GM18498 (cell line): ENCODE measurements around the gene AK1.
A peak's percentile ranks its signal among the peaks of the same experiment; 100 is the strongest.

ENCODE experiments used
- ATAC-seq: cut with Tn5 transposase; IDR thresholded peaks from one replicate; pipeline ENCODE4 v1.9.1; 2021; ENCODE audit warnings: mild to moderate bottlenecking, moderate library complexity; ENCODE audit not compliant: unreplicated experiment

Gene AK1

GRCh38 chr9:127909839-127910273 lies 32.4 kb upstream of the AK1 start:
- no peak for ATAC-seq

- no peak for ATAC-seq
Measured at GRCh38 chr9:127908660-127908926, 31.1 kb upstream of the AK1 start.

- ATAC-seq = no peak
Measured at GRCh38 chr9:127907867-127908659, 30.6 kb upstream of the AK1 start.

- no peak for ATAC-seq
Measured at GRCh38 chr9:127905788-127906191, 28.3 kb upstream of the AK1 start.

DNA sequence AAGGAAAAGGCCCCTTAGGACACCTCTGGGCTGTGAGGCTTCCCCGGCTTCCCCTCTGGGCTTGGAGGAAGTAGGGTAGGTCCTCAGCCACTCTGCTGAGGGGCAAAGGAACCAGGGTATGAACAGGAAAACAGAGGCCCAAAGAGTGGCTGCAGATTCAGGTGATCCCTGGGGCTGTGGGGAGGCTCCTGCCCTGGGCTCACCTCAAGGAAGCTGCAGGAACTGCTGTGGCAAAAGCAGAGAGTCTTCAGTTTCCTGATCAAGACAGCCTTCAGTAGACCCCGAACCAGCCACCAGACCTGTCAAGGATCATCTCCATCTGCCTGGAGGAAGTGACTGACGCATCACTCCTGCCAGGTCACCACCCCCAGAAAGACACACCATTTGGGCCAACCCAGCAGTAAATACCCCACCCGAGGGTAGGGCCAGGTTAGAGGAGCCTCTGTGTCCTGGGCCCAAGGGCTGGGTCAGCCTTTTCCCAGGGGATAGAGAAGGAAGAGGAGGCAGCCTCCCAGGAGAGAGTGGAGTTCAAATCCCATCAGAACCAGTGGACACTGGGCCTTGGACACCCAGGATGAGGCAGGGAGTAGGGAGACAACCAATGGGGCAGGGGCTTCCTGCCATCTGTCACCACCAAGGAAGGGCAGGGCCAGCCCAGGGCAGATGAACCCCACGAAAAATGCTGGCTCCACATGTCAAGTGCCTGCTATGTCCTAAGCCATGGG lies 27.7 kb upstream of the AK1 start:
- ATAC-seq = no peak

GRCh38 chr9:127904561-127905003 lies 27.1 kb upstream of the AK1 start:
- no peak for ATAC-seq

DNA sequence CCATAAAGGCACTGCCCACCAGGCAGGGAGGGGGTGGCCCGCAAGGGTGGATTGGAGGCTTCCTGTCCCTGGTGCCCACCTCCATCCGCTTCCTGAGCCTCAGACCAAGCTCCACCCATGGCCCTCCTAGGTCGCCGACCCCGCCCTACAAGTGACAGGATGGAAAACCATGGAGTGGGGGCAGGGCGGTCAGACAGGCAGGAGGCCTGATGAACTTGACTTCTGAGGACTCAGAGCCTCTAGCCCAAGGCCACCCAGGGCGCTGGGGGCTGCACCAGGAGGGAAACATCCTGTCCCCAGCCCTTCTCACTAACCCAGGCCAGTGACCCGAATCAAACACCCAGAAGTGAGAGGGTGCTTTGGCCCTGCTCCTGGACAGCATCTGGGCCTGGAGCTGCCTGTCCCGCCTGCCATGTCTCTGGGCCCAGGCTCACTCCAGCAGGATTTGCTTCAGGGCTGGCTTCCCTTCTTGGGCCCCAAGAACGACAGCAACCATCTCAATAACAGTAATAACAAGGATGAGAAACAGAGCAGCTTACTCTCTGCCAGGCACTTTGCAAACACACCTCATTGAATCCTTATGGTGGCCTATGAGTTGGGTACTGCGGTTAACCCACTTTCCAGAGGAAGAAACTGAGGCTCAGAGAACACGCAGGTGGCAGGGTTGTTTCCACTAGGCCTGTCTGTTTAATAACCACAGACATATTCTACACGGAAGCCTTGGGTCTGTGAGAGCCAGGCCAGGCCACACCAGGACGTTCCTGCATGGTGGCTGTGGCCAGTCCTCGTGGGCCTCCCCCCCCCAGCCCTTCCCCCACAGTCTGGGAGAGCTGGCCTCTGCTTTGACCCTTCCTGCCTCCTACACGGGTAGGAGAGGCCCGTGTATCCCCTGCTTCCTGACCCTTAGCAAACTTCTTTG lies 26.3 kb upstream of the AK1 start:
- ATAC-seq = no peak

DNA sequence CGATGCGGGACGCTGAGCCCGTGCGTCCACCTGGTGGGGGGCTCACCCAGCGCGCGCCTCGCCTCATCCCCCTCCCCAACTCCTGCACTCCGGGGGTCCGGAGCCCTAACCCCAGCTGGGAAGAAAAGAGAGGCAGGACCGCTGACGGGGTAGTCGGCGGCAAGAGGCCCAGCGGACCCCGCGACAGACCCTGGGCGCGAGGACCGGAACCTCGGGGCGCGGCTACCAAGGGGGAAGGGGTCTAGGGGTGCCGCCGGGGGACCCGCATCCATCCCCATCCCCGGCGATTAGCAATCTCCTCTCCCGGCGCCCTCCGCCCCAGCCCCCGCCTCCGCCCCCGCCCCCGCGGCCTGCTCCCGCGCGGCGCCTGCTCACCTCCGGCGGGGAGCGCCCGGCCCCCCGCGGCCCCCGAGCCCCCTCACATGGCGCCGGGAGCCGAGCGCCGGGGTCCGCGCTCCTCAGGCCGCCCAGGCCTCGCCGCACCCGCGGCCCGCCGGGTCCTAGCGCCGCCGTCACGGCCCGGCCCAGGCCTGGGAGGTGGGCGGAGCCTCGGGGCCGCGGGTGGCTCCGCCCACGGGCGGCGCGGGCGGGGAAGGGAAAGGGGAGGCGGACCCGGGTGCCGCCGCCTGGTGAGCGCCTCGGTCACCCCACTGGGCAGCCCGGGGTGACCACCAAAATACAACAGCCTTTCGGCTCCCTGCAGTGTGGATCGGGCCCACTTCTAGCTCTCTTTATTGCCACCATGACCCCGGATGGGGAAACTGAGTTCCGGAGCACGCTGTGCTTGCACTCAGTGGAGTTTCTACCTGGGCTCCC lies 21.9 kb upstream of the AK1 start, which contains the start of gene ST6GALNAC6:
Gene ST6GALNAC6, minus strand, starts transcription at position 476 of the 816 bp plus-strand sequence. CDS start 1,622 bp downstream, outside the sequence.
- peak; percentile 70 for ATAC-seq

DNA sequence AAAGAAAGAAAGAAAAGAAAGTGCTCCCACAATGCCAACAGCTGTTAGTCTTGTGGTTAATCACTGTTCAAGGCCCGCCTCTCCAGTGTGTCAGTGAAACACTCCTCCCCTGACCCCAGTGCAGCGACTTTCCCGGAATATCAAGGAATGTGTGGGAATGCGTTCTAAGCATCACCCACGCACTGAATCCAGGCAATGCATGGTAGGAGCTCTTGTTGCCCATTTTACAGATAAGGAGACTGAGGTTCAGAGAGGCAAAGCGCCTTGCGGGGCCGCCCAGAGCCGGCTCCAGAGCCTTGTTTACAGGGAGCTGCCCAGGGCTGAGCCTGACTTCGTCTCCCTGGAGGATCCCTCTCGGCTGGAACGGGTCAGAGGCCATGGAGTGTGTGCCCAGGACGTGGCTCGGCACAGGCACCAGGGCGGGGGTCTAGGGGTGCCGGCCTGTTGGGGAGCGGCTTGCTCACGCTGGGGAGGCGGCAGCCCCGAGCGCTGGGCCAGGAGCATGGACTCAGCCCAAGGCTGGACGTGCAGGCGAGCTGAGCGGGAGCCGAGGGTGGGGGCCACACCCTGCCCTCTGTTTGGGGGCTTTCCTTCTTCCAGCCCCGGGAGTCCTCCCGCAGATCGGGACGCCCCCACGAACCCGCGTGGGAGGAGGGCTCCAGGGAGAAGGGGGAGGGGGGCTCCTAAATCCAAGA lies 21.1 kb upstream of the AK1 start:
- ATAC-seq = peak; percentile 5

DNA sequence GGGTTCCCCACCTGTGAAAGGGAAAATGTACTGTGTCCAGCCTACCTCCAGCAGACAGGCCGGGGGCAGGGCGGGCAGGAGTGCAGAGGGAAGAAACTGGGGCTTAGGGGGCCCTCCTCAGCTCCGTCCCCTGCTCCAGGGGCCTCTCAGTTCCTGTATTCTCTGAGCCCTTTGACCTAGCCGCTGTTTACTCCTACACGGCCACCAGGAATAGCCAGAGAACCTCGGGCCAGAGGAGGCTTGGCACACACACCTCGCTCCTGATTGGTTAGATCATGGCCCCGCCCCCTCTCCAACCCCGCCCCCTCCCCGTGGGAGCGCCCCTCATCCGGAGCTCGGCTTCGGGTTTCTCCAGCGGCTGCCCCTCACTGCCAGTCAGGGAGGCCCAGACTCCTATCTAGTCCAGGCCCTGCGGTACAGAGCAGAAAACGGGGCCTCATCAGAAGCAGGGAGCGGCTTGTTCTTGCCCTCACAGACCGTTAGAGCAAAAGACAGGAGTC lies 19.8 kb upstream of the AK1 start:
- no peak for ATAC-seq

DNA sequence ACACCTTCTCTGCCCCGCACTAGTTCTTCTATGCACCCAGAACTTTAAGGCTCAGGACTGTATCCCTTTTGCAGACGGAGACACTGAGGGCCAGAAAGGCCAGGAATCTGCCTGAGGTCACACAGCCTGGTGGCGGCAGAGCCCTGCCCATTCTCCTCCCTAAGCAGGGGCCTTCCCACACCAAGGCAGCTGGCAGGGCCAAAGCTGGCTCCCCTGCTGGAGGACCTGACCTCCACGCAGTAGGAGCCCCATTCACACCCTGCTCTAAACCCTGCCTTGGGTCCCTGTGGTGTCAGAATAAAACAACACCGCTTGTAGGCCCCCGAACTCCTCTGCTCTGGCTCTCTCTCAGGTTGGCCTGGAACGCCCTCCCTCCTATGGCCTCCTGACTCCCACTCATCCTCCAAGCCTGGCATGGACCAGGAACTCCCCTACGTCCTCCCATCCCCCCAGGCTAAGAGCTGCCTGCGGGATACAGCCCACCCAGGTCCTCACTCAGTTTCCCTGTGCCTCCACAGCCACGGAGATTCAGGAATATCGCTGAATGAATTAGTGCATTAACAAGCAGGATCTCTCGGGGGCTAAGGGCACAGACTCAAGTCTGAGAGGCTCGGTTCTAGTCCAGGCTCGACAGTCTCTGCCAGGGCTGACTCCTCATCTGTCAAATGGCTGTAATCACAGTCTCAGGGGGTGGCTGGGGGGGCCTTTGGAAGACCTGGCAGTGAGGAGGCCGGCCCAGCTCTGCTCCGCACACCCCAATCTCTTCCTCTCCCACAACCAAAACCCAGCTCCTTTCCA lies 19.1 kb upstream of the AK1 start:
- ATAC-seq = no peak

DNA sequence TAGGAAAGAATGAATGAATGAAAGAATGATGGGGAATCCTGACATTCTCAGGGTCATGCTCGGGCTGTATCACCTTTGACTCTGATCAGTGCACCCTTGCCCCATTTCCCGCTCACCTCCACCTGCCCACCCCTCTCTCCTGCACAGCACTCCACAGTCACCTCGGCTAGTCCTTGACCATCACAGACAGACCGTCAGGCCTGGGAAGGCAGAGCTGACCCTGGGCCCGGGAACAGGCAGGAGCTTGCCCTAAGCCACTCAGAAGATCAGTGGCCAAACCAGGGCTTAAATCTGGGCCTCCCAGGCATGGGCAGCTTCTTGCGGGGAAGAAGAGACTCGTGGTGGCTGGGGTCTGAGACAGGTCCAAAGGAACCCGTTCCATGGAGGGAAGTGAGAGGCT lies 18.3 kb upstream of the AK1 start:
- no peak for ATAC-seq

- no peak for ATAC-seq
Measured at GRCh38 chr9:127893392-127893791, 15.9 kb upstream of the AK1 start.

- ATAC-seq = no peak
Measured at GRCh38 chr9:127892831-127893230, 15.4 kb upstream of the AK1 start.

DNA sequence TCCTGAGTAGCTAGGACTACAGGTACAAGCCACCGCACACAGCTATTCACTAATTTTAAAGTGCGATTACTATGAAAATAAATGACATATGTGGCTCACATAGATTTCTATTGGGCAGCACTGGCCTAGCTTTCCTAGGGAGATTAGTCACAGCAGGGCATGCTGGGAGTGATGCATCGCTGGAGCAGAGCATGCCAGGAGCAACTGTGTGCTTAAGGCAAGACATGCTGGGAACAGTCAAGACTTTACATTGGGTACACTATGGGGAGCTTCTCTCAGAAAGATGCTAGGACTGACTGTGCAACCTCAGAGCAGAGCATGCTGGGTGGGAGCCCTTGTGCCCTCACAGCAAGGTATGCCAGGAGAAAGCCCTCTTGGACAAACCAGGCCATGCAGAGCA lies 12.6 kb upstream of the AK1 start:
- ATAC-seq = no peak

DNA sequence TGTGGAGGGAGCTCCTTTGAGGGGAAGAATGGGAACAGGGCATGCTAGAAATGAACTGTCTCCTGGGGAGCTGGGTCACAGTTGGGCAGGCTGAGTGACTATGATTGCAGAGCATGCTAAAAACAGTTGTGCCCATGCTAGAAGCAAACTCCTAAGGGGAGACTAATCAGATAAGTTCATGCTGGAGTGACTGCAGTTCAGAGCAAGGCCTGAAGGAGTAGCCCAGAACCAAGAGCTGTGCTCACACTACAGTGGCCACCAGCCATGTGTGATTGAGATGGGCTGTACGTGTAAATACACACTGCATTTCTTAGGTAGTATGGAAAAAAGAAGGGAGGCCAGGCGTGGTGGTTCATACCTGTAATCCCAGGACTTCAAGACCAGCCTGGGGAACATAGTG lies 10.3 kb upstream of the AK1 start:
- no peak for ATAC-seq

- no peak for ATAC-seq
Measured at GRCh38 chr9:127886401-127886972, 9.0 kb upstream of the AK1 start.

GRCh38 chr9:127885508-127886281 lies 8.2 kb upstream of the AK1 start:
- no peak for ATAC-seq
